Right lobe of liver (tissue), 6 donors: ENCODE data around the gene PCBP4. TPM values are rescaled to one million over a fixed set of nuclear protein-coding genes. Genes with fewer than 3 reads are reported as not detected.

Source experiments
- ATAC-seq, 4 donors: fragments of 200-7000 bp; cut with Tn5 transposase; one replicate each; pipeline ENCODE4 v1.9.1; 2020; ENCODE audit warnings: mild to moderate bottlenecking in 4 of 4, moderate library complexity in 4 of 4
- DNase-seq, 3 donors: peaks; one replicate each; pipeline ENCODE4 v3.0.0-alpha.2; 2020
- H3K27ac ChIP-seq, 3 donors: fragments of 200-600 bp; one replicate each; pipeline ENCODE4 v1.8.0; 2022
- H3K27me3 ChIP-seq, 2 donors: fragments of 200-600 bp; one replicate each; pipeline ENCODE4 v1.8.0; 2022
- H3K36me3 ChIP-seq, 4 donors: fragments of 200-600 bp; sonication (generic) in 1 of 4; one replicate each; pipeline versions ENCODE4 v1.5.1 to v1.8.0; 2017 to 2022; ENCODE audit warnings: control low read depth in 1 of 4
- H3K4me1 ChIP-seq, 4 donors: fragments of 200-600 bp; sonication (generic) in 1 of 4; one replicate each; pipeline versions ENCODE4 v1.5.1 to v1.8.0; 2017 to 2022; ENCODE audit warnings: control low read depth in 1 of 4
- H3K4me3 ChIP-seq, 3 donors: fragments of 200-600 bp; one replicate each; pipeline ENCODE4 v1.8.0; 2022
- H3K9me3 ChIP-seq, 4 donors: fragments of 200-600 bp; sonication (generic) in 1 of 4; one replicate each; pipeline versions ENCODE4 v1.5.1 to v1.8.0; 2017 to 2022; ENCODE audit warnings: control low read depth in 1 of 4
- POLR2A ChIP-seq: fragments of 450-650 bp; IDR thresholded peaks from one replicate; pipeline ENCODE4 v1.6.1; 2017; ENCODE audit warnings: antibody characterized with exemption, mild to moderate bottlenecking
- WGBS: methylation state at CpG from one replicate; pipeline ENCODE4 v1.1.6; 2018; ENCODE audit warnings: low coverage, low lambda C conversion rate; ENCODE audit not compliant: insufficient coverage; ENCODE audit errors: missing lambda C conversion rate; 5-methylcytosine and 5-hydroxymethylcytosine counted together
- intact Hi-C, 2 donors: fragments of 100-400 bp; cut with DNase I; formaldehyde crosslinking; loops; one replicate each; pipeline versions ENCODE4 v1.11.2 to v1.14.1; 2022
- total RNA-seq, 6 experiments: library from RNA; depleted of rRNA in 2 of 6; stranded (reverse); fragments of >200 nt in 2 of 6; fragmentation: NEBNext Ultra II Directional in 3 of 6; extraction: Animal tissue kit (Norgen Biotek cat#: 25700) in 3 of 6; gene quantifications; one replicate each; pipeline versions ENCODE4 v1.1.0 to v1.2.4, GENCODE V29; 2016 to 2023
- TF ChIP-seq, protein P1 (sequence below), 4 donors: fragments of 200-600 bp in 3 of 4; fragments of 450-650 bp in 1 of 4; IDR thresholded peaks; one replicate each; pipeline versions ENCODE4 v1.5.1 to v1.8.0; 2016 to 2022; ENCODE audit warnings: antibody characterized with exemption in 4 of 4, mild to moderate bottlenecking in 2 of 4
- donor health status: DM: no; HTN: yes; CAD: no.
- donor health status: DM: no; HTN: no; CAD: no.
- donor health status: DM: no; HTN: no; CAD: no.
- donor health status: DM: no; HTN: yes; CAD: no.
- donor health status: DM: no; HTN: yes; CAD: no.

The PCBP4 gene
- total RNA-seq, 6 experiments from 2014 or later, result 6.5 to 19.2 (median 11.7) TPM

- DNase-seq (no peak), ATAC-seq (no peak)
- no peaks in the 10 kb centered on the region for H3K9me3 ChIP-seq
- TF ChIP-seq, protein P1, sequence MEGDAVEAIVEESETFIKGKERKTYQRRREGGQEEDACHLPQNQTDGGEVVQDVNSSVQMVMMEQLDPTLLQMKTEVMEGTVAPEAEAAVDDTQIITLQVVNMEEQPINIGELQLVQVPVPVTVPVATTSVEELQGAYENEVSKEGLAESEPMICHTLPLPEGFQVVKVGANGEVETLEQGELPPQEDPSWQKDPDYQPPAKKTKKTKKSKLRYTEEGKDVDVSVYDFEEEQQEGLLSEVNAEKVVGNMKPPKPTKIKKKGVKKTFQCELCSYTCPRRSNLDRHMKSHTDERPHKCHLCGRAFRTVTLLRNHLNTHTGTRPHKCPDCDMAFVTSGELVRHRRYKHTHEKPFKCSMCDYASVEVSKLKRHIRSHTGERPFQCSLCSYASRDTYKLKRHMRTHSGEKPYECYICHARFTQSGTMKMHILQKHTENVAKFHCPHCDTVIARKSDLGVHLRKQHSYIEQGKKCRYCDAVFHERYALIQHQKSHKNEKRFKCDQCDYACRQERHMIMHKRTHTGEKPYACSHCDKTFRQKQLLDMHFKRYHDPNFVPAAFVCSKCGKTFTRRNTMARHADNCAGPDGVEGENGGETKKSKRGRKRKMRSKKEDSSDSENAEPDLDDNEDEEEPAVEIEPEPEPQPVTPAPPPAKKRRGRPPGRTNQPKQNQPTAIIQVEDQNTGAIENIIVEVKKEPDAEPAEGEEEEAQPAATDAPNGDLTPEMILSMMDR (IDR thresholded peaks at IDR 0.05), result no peak
- TF ChIP-seq POLR2A, result no peak
- H3K27me3 ChIP-seq, result no peaks in the 10 kb centered on the region
- 55% methylated on average over 4 of the region's 9 CpGs for WGBS
- peaks cover 0 to 28% (median 8%) of the 10 kb centered on the region in 4 donors for H3K4me1 ChIP-seq
- H3K36me3 ChIP-seq, result no peaks in the 10 kb centered on the region
- H3K4me3 ChIP-seq, result no peak overlapping the region
- H3K27ac ChIP-seq, result no peak overlapping the region
- intact Hi-C loops, result no loop called here
Observed at GRCh38 chr3:51977446-51978142, 10.3 kb upstream of the PCBP4 start.

DNA sequence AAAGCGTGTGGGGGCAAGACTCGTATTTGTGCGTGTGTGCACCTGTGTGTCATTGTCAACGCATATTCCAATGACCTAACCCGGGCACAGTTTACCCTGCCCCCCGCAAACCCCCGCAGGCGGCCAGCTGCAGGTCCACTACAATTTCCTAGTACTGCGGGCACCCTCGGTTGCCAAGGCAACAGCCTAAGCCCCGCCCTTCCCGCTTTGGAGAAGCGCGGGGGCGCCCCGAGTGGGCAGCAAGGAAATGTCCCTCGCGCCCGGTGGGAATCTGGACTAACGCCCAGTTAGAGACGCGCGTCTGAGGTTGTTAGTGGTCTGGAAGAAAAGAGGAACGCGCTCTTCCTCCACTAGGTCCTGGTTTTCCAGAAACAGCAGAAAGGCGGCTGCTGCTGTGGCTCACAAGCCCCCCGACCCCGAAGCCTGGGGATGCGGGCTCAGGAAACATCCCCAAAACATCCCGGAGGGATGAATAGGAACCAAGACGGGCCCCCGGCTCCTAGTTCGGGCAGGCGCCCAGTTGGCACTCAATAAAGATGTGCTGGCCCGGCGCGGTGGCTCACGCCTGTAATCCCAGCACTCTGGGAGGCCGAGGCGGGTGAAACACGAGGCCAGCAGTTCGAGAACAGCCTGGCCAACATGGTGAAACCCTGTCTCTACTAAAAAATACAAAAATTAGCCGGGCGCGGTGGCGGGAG lies 8.7 kb upstream of the PCBP4 start:
- Histone ChIP-seq H3K4me3 (peak overlapping the region; percentile 70 to 84 (median 74)), H3K4me1 (peaks cover 0 to 28% (median 8%) of the 10 kb centered on the region in 4 donors), H3K9me3 (no peaks in the 10 kb centered on the region), H3K27ac (peak overlapping the region in 1 of 3 donors; percentile 92), H3K36me3 (no peaks in the 10 kb centered on the region), H3K27me3 (no peaks in the 10 kb centered on the region)
- WGBS, result 2% methylated on average over 23 of the region's 46 CpGs
- TF ChIP-seq, protein P1 (IDR thresholded peaks at IDR 0.05), result no peak
- TF ChIP-seq POLR2A, result no peak
- intact Hi-C loops, result no loop called here
- DNase-seq (peak; percentile 72 to 78 (median 73)), ATAC-seq (peak in 1 of 4 donors; percentile 5)

DNA sequence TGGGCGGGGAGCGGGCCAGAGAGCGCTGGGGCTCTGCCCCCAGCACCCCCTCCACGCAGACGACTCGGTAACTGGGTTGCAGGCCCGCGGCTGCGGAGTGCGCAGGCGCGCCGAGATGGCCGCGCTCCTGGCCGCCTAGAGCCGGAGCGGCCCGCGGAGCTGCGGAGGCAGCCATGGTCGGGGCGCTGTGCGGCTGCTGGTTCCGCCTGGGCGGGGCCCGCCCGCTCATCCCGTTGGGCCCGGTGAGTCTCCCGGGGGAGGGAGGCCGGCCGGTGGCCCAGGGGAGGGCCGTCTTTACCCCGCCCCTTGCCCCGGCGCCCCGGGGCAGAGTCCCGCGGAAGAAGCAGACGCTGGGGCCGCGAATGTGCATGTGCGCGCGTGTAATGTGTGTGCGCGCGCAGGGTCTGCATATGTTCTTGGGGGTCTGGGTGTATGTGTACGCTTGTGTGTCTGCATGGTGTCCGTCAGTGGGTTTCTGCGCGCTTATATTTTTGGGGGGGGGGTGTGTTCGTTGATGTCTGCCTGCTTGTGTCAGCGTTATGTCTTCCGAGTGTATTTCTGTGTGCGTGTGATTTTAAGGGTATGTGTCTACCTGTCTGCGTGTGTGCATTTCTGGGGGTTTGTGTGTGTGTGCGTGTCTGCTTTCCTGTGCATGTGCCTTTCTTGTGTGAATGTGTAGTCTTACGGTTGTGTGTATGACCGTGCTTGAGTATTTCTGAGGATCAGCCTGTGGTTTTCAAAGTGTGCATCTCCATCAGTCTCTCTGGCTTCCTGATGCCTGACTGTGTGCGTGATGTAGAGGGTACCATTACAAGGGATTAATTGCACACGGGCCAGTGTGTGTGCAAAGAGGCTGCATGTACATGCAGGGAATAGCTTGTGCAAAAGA lies 8.0 kb upstream of the PCBP4 start, which contains the start of gene ABHD14A:
TSS of gene ABHD14A (plus strand) at position 102 of the 889 bp plus-strand sequence. CDS start at position 174, 72 bp downstream.
- TF ChIP-seq, protein P1 (IDR thresholded peaks at IDR 0.05), result peak in 1 of 4 donors; percentile 7
- TF ChIP-seq POLR2A, result peak; percentile 89
- peak within 1 kb of the TSS; percentile 70 to 84 (median 74) for H3K4me3 ChIP-seq
- DNase-seq (peak; percentile 89 to 94 (median 93)), ATAC-seq (peak; percentile 63 to 87 (median 76))
- H3K36me3 ChIP-seq, result no peaks in the 10 kb centered on the region
- H3K27ac ChIP-seq, result peak within 1 kb of the TSS; percentile 86 to 98 (median 92)
- peaks cover 0 to 36% (median 12%) of the 10 kb centered on the region in 4 donors for H3K4me1 ChIP-seq
- WGBS, result 1% methylated on average over 13 of the region's 63 CpGs
- intact Hi-C loops, result no loop called here
- no peaks in the 10 kb centered on the region for H3K9me3 ChIP-seq
- H3K27me3 ChIP-seq, result no peaks in the 10 kb centered on the region

GRCh38 chr3:51974277-51974962 lies 7.2 kb upstream of the PCBP4 start:
- peak; percentile 61 to 92 (median 88) for DNase-seq
- WGBS, result 0% methylated on average over 11 of the region's 30 CpGs
- Histone ChIP-seq H3K4me3 (peak overlapping the region; percentile 70 to 84 (median 74)), H3K4me1 (peaks cover 0 to 38% (median 12%) of the 10 kb centered on the region in 4 donors), H3K27me3 (no peaks in the 10 kb centered on the region), H3K36me3 (no peaks in the 10 kb centered on the region), H3K9me3 (no peaks in the 10 kb centered on the region), H3K27ac (peak overlapping the region; percentile 86 to 98 (median 92))
- TF ChIP-seq POLR2A, result no peak
- TF ChIP-seq, protein P1 (IDR thresholded peaks at IDR 0.05), result peak in 2 of 4 donors; percentile 0 to 12
- ATAC-seq, result peak; percentile 33 to 57 (median 54)
- intact Hi-C loops, result no loop called here
